Activated naive CD4-positive, alpha-beta T cell treated with anti-CD3 and anti-CD28 coated beads for 36 hours (primary cell): ENCODE results near the gene RAP1A. TPM values are rescaled to one million over a fixed set of nuclear protein-coding genes. Genes with fewer than 3 reads are reported as not detected.

Experiments
- CTCF ChIA-PET: fragments of 350-600 bp; sonication (Branson Sonifier 250); formaldehyde crosslinking; loops from one replicate; lab custom pipeline; 2021; ENCODE audit warnings: antibody characterized with exemption; lab: Charles Lee
- DNase-seq: peaks from one replicate; pipeline ENCODE4 v3.0.0-alpha.2; 2020
- H3K27ac Mint-ChIP-seq: one replicate; pipeline ENCODE4 v1.8.0; 2021; ENCODE audit warnings: mild to moderate bottlenecking, mixed read lengths
- H3K27me3 Mint-ChIP-seq: one replicate; pipeline ENCODE4 v1.8.0; 2021; ENCODE audit warnings: low read depth, mixed read lengths
- H3K36me3 Mint-ChIP-seq: one replicate; pipeline ENCODE4 v1.8.0; 2021; ENCODE audit warnings: low read depth, mixed read lengths
- H3K4me1 Mint-ChIP-seq: one replicate; pipeline ENCODE4 v1.8.0; 2021; ENCODE audit warnings: low read depth, mixed read lengths
- H3K4me3 Mint-ChIP-seq: one replicate; pipeline ENCODE4 v1.8.0; 2021; ENCODE audit warnings: mild to moderate bottlenecking, moderate library complexity, mixed read lengths
- H3K9me3 Mint-ChIP-seq: one replicate; pipeline ENCODE4 v1.8.0; 2021; ENCODE audit warnings: mixed read lengths
- intact Hi-C: fragments of 100-400 bp; cut with micrococcal nuclease; formaldehyde crosslinking; loops from one replicate; pipeline ENCODE4 v1.15.1; 2023
- total RNA-seq, 2 experiments: library from RNA; stranded (reverse); gene quantifications; one replicate each; pipeline ENCODE4 v1.2.3, GENCODE V29; 2021

Gene RAP1A
- total RNA-seq, 2 experiments from 2014 or later = 152 to 155 TPM

- peaks cover 11% of the 10 kb centered on the region for H3K4me1 Mint-ChIP-seq
- H3K4me3 Mint-ChIP-seq = no peak overlapping the region
- H3K27me3 Mint-ChIP-seq = no peaks in the 10 kb centered on the region
- intact Hi-C loops = no loop called here
- H3K27ac Mint-ChIP-seq = no peak overlapping the region
- no peak for DNase-seq
- H3K36me3 Mint-ChIP-seq = peaks cover 4% of the 10 kb centered on the region
- CTCF ChIA-PET = interaction anchor here (1.0 to 8.0 kb wide), 7 partner anchors 37 to 299 kb away, joined by 3 to 77 read pairs (median 4); no protein-coding TSS in a partner anchor
- no peaks in the 10 kb centered on the region for H3K9me3 Mint-ChIP-seq
Observed at GRCh38 chr1:111751906-111752575, 132.5 kb downstream of the RAP1A start.

DNA sequence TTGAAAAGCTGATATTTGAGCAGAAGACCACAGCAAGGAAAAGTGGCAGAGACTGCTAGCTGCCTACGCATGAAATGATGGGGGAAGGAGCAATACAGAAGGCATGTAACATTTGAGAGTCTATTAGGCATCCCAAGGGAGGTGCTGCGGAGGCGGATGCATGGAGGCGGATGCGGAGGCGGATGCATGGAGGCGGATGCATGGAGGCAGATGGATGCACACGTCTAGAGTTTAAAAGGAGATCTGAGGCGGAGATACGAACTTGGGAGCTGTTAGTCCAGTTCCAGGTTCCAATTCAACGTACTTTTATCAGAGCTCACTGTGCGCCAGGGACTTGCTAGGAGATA, 135.4 kb downstream of the RAP1A start:
- intact Hi-C loops = loop anchor here (1.0 to 5.0 kb wide), 13 partner anchors 13 to 883 kb away; partner anchors contain the start of genes ATP5PB, CAPZA1, CD53 and CEPT1
- peak; percentile 61 for DNase-seq
- Mint-ChIP-seq H3K4me3 (peak overlapping the region; percentile 82), H3K36me3 (peaks cover 17% of the 10 kb centered on the region), H3K4me1 (peaks cover 31% of the 10 kb centered on the region), H3K9me3 (no peaks in the 10 kb centered on the region), H3K27ac (peak overlapping the region; percentile 87), H3K27me3 (no peaks in the 10 kb centered on the region)
- CTCF ChIA-PET = interaction anchor here (0.7 to 3.9 kb wide), 15 partner anchors 11 to 526 kb away, joined by 3 to 33 read pairs (median 4); partner anchors contain the start of genes ADORA3, ATP5PB, INKA2 and TMIGD3

DNA sequence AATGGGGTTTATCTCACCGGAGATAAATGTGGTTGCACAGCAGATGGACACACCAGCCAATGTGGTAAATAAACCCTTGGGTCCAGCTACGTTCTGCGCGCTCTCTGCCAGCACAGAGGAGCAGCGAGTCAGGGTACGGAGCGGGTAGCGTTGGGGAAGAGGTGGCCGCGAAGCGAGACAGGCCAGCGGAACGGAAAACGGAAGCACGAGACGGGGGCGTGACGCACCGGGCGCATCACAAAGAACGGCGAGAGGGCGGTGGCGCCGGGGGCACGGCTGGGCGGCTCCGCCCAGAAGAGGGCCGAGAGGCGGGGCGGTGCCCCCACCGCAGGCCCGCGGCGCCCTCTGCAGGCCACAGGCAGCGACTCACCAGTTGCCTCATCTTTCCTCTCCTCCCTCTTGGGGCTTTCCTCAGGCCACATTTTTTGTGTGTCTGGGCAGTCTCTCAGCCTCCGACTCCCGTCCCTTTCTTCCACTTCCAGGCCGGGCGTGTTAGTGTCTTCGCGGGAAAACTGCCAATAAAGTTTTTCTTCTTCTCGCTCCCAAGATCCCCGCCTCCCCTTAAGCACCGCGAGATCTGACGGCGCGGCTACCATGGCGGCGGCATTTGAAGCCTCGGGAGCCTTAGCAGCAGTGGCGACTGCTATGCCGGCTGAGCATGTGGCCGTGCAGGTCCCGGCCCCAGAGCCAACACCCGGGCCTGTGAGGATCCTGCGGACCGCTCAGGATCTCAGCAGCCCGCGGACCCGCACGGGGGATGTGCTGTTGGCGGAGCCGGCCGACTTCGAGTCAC, 135.9 kb downstream of the RAP1A start, which contains the start of gene DDX20:
Gene DDX20 (plus strand): TSS at position 571 of the 793 bp plus-strand sequence. CDS start 24 bp downstream, at position 595.
- Mint-ChIP-seq H3K36me3 (peaks cover 21% of the 10 kb centered on the region), H3K4me1 (peaks cover 34% of the 10 kb centered on the region)
- intact Hi-C loops = loop anchor here (1.0 to 5.0 kb wide), 13 partner anchors 13 to 883 kb away; partner anchors contain the start of genes ATP5PB, CAPZA1, CD53 and CEPT1

DNA sequence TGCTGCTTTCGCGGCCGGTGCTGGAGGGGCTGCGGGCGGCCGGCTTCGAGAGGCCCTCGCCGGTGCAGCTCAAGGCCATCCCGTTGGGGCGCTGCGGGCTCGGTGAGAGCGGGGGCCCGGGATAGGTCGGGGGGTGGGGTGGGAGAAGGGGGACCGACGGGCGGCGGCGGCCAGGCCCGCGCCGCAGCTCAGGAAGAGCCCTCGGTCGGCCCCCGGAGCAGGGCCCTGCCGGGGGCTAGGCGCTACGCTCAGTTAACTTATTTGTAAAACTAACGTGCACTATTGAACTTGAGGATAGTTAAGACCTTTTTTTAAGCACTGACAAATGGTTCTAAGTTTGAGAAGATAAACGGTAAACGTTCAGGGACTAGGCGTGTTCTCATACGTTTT, 136.5 kb downstream of the RAP1A start:
- Mint-ChIP-seq H3K36me3 (peaks cover 24% of the 10 kb centered on the region), H3K4me1 (peaks cover 36% of the 10 kb centered on the region), H3K4me3 (peak overlapping the region; percentile 82), H3K9me3 (no peaks in the 10 kb centered on the region), H3K27me3 (no peaks in the 10 kb centered on the region), H3K27ac (peak overlapping the region; percentile 65)
- intact Hi-C loops = loop anchor here (5.0 kb wide), 2 partner anchors 614 to 884 kb away; partner anchors contain the start of genes CD53, CEPT1 and DRAM2
- CTCF ChIA-PET = interaction anchor here (0.5 to 3.9 kb wide), 10 partner anchors 9 to 716 kb away, joined by 3 to 33 read pairs (median 5); partner anchors contain the start of gene INKA2
- no peak for DNase-seq

More for the DNA sequence above, 135.9 kb downstream of the RAP1A start, which contains the start of gene DDX20:
- DNase-seq = peak; percentile 95
- CTCF ChIA-PET = interaction anchor here (0.7 to 3.9 kb wide), 18 partner anchors 8 to 527 kb away, joined by 3 to 33 read pairs (median 4); partner anchors contain the start of genes ADORA3, ATP5PB, INKA2 and TMIGD3
- H3K9me3 Mint-ChIP-seq = no peaks in the 10 kb centered on the region
- H3K4me3 Mint-ChIP-seq = peak within 1 kb of the TSS; percentile 82
- H3K27me3 Mint-ChIP-seq = no peaks in the 10 kb centered on the region
- H3K27ac Mint-ChIP-seq = peak within 1 kb of the TSS; percentile 97

GRCh38 chr1:111758373-111758772, 138.8 kb downstream of the RAP1A start:
- CTCF ChIA-PET = no interaction called here
- Mint-ChIP-seq H3K36me3 (peaks cover 31% of the 10 kb centered on the region), H3K9me3 (no peaks in the 10 kb centered on the region), H3K4me3 (no peak overlapping the region), H3K4me1 (peaks cover 36% of the 10 kb centered on the region), H3K27me3 (no peaks in the 10 kb centered on the region), H3K27ac (no peak overlapping the region)
- no peak for DNase-seq
- intact Hi-C loops = loop anchor here (5.0 kb wide), 2 partner anchors 616 to 886 kb away; partner anchors contain the start of genes CD53, CEPT1 and DRAM2

- H3K36me3 Mint-ChIP-seq = peaks cover 45% of the 10 kb centered on the region
- CTCF ChIA-PET = interaction anchor here (0.6 to 1.7 kb wide), 3 partner anchors 8 to 244 kb away, joined by 3 to 7 read pairs (median 3); no protein-coding TSS in a partner anchor
Observed at GRCh38 chr1:111761717-111762116, 142.1 kb downstream of the RAP1A start.

GRCh38 chr1:111762332-111762731, 142.7 kb downstream of the RAP1A start:
- CTCF ChIA-PET = interaction anchor here (0.9 kb wide), 1 partner anchor 245 kb away, joined by 3 read pairs; no protein-coding TSS in a partner anchor
- peaks cover 43% of the 10 kb centered on the region for H3K36me3 Mint-ChIP-seq

More at GRCh38 chr1:111761717-111762116, 142.1 kb downstream of the RAP1A start:
- no peaks in the 10 kb centered on the region for H3K27me3 Mint-ChIP-seq
- no peak for DNase-seq
- intact Hi-C loops = loop anchor here (10.0 kb wide), 1 partner anchor 417 kb away; no protein-coding TSS in a partner anchor
- H3K4me1 Mint-ChIP-seq = peaks cover 28% of the 10 kb centered on the region
- H3K27ac Mint-ChIP-seq = no peak overlapping the region
- H3K9me3 Mint-ChIP-seq = no peaks in the 10 kb centered on the region
- H3K4me3 Mint-ChIP-seq = no peak overlapping the region

More at GRCh38 chr1:111762332-111762731, 142.7 kb downstream of the RAP1A start:
- Mint-ChIP-seq H3K4me1 (peaks cover 22% of the 10 kb centered on the region), H3K9me3 (no peaks in the 10 kb centered on the region), H3K27me3 (no peaks in the 10 kb centered on the region), H3K27ac (no peak overlapping the region), H3K4me3 (no peak overlapping the region)
- intact Hi-C loops = loop anchor here (10.0 kb wide), 1 partner anchor 418 kb away; no protein-coding TSS in a partner anchor
- DNase-seq = no peak

Other genes with a start within 250 kb of the RAP1A start
- 1 to 10 TPM; 1.7 to 2.0 TPM for gene OVGP1, start 192.1 kb upstream of the RAP1A start, total RNA-seq
- 10 to 100 TPM; 43.1 to 48.8 TPM for gene WDR77, start 170.5 kb upstream of the RAP1A start, total RNA-seq
- gene ATP5PB, start 170.3 kb upstream of the RAP1A start, total RNA-seq = 100 to 1,000 TPM; 324 to 331 TPM
- gene C1orf162, start 145.8 kb upstream of the RAP1A start, total RNA-seq = 1 to 10 TPM; 6.4 to 8.2 TPM
- not detected for gene ADORA3, start 116.2 kb upstream of the RAP1A start, total RNA-seq
- not detected for gene TMIGD3, start 116.2 kb upstream of the RAP1A start, total RNA-seq
- gene INKA2, start 119.6 kb downstream of the RAP1A start, total RNA-seq = 1 to 10 TPM; 1.9 to 3.2 TPM
- 10 to 100 TPM; 11.4 to 13.3 TPM for gene DDX20, start 136.1 kb downstream of the RAP1A start, total RNA-seq